ENCODE data around the gene METTL14.

DNA sequence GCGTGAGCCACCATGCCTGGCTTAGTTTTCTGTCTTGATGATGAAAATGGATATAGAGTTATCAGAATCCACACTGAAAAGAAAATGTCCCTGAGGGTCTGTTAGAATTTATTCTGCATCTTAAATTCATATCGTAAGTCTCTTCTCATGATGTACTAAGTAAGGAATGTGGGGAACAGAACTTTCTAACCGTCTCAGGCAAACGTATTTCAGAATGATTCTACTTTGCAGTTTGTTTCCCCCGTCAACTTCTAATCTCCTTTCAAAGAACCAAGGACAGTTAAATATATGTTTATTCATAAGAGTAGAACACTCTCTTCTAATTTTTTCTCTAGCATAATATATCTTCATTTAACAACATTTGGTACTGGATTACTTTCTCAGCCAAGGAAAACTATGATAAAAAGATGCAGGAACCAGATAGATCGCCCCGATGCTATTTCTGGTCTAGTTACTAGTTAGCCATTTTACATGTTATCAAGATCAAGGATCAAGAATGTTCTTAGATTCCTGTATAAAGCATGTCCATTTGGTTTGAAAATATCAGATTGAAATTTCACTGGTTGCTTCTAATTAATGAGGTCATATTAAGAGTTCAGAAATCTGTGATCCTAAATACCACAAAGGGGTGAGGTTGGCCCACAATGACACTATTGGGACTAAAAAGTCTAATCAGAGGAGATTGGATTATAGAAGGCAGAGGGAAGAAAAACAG lies 49.5 kb downstream of the METTL14 start:
- TF ChIP-seq CTCF (IDR thresholded peaks at IDR 0.05; ENCODE audit: borderline replicate concordance, extremely low read depth, low read length, poor library complexity, severe bottlenecking) (no peak), EZH2 (IDR thresholded peaks at IDR 0.05; ENCODE audit: borderline replicate concordance, low read depth, low read length, severe bottlenecking) (no peak)

All from DND-41 (cell line).